HepG2 (cell line): ENCODE data around the gene PSPH. TPM values are rescaled to one million over a fixed set of nuclear protein-coding genes. Genes with fewer than 3 reads are reported as not detected.
A peak's percentile ranks its signal among the peaks of the same experiment; 100 is the strongest.
"Not testable (repeated sequence)": the region's sequence is repeated elsewhere in the genome, so short reads cannot be mapped to it uniquely, and the experiment has no call there.

ENCODE experiments used
- ATAC-seq: fragments of 200-7000 bp; cut with Tn5 transposase; 3 replicates; pipeline ENCODE4 v1.9.1; 2020; ENCODE audit warnings: mild to moderate bottlenecking, moderate library complexity
- BruUV-seq: library from RNA; stranded (reverse); fragments of 400-500 nt; replicated peaks from 2 replicates; lab custom pipeline; 2021; lab: Mats Ljungman, UMichigan
- CTCF ChIA-PET: fragments of 300-600 bp; formaldehyde crosslinking; extraction: SDS; loops from one replicate; lab custom pipeline; 2021; ENCODE audit warnings: low total read pairs, inconsistent platforms, low intra/inter-chr PET ratio; lab: Yijun Ruan, JAX
- POLR2A ChIA-PET: fragments of 350-600 bp; sonication (Branson Sonifier 250); formaldehyde crosslinking; loops from one replicate; lab custom pipeline; 2020; ENCODE audit warnings: antibody characterized with exemption, inconsistent platforms; lab: Yijun Ruan, JAX
- DNase-seq: peaks from one replicate; pipeline ENCODE4 v3.0.0-alpha.2; 2015; ENCODE audit warnings: low spot score
- FAIRE-seq: peaks from 3 replicates; lab custom pipeline; 2011; peaks lifted over from hg19 to GRCh38; lab: Jason Lieb, UNC
- H2AFZ ChIP-seq: one replicate; pipeline ENCODE4 v1.6.1; 2011; ENCODE audit warnings: low read length, inconsistent platforms
- H3K27ac ChIP-seq: fragments of 300-600 bp; 3 replicates; pipeline ENCODE4 v1.8.0; 2011; ENCODE audit warnings: mixed run types, mild to moderate bottlenecking, mixed read lengths, low read length, inconsistent platforms; ENCODE audit not compliant: insufficient read depth; ENCODE audit errors: extremely low read length
- H3K27me3 ChIP-seq, 2 experiments: fragments of 200-600 bp in 1 of 2; 2 replicates in 1 of 2; 3 replicates in 1 of 2; pipeline versions ENCODE4 v1.6.0 to v1.8.0; 2011; ENCODE audit warnings: low read length in 2 of 2, mild to moderate bottlenecking in 2 of 2, moderate library complexity in 2 of 2, inconsistent platforms in 1 of 2; ENCODE audit not compliant: insufficient read depth in 2 of 2, control insufficient read depth in 1 of 2
- H3K36me3 ChIP-seq, 2 experiments: fragments of 200-600 bp in 1 of 2; replicated peaks in 1 of 2; 2 replicates in 1 of 2; 3 replicates in 1 of 2; pipeline versions ENCODE4 v1.5.1 to v1.8.0; 2011; ENCODE audit warnings: low read length in 2 of 2, inconsistent platforms in 1 of 2; ENCODE audit not compliant: insufficient read depth in 2 of 2, control insufficient read depth in 1 of 2
- H3K4me1 ChIP-seq: 2 replicates; pipeline ENCODE4 v1.5.1; 2012; ENCODE audit warnings: low read length, inconsistent platforms; ENCODE audit not compliant: insufficient read depth
- H3K4me2 ChIP-seq: 2 replicates; pipeline ENCODE4 v1.6.0; 2011; ENCODE audit warnings: low read depth, low read length, inconsistent platforms
- H3K4me3 ChIP-seq, 3 experiments: fragments of 200-600 bp in 1 of 3; sonication (generic), shearing (Covaris generic) in 1 of 3; replicated peaks in 1 of 3; 2 replicates each; pipeline ENCODE4 v1.5.1; 2011 to 2016; ENCODE audit warnings: low read length in 3 of 3, inconsistent platforms in 2 of 3, low read depth in 2 of 3, mild to moderate bottlenecking in 2 of 3, control low read depth in 1 of 3, mixed read lengths in 1 of 3; ENCODE audit not compliant: insufficient read depth in 1 of 3
- H3K79me2 ChIP-seq: one replicate; pipeline ENCODE4 v1.6.1; 2011; ENCODE audit warnings: low read length, inconsistent platforms; ENCODE audit not compliant: insufficient read depth
- H3K9ac ChIP-seq: 2 replicates; pipeline ENCODE4 v1.6.0; 2011; ENCODE audit warnings: mild to moderate bottlenecking, low read depth, low read length, inconsistent platforms; ENCODE audit not compliant: insufficient read depth
- H3K9me3 ChIP-seq: 2 replicates; pipeline ENCODE4 v1.5.1; 2012; ENCODE audit warnings: mild to moderate bottlenecking, low read length
- H4K20me1 ChIP-seq: 2 replicates; pipeline ENCODE4 v1.6.0; 2011; ENCODE audit warnings: inconsistent platforms, mild to moderate bottlenecking, low read length, moderate library complexity; ENCODE audit not compliant: insufficient read depth
- MIER3 ChIP-seq: IDR thresholded peaks from 2 replicates; pipeline ENCODE4 v1.6.1; 2016; ENCODE audit warnings: missing compliant biosample characterization, borderline replicate concordance
- NFIC ChIP-seq: IDR thresholded peaks from 2 replicates; pipeline ENCODE4 v1.6.1; 2012; ENCODE audit warnings: mild to moderate bottlenecking, low read length, inconsistent platforms
- ZNF577 ChIP-seq: sonication (generic); formaldehyde crosslinking; IDR thresholded peaks from 2 replicates; pipeline ENCODE4 v1.4.0; 2020; ENCODE audit warnings: mild to moderate bottlenecking, low read depth, missing genetic modification reagents, borderline replicate concordance
- ZNF646 ChIP-seq: sonication (generic); formaldehyde crosslinking; IDR thresholded peaks from 2 replicates; pipeline ENCODE4 v1.9.0; 2021; ENCODE audit warnings: mild to moderate bottlenecking, missing genetic modification reagents
- WGBS: methylation state at CpG from one replicate; pipeline ENCODE4 v1.1.6; 2017; ENCODE audit warnings: low lambda C conversion rate; 5-methylcytosine and 5-hydroxymethylcytosine counted together
- in situ Hi-C: cut with HindIII; loops from 2 replicates; pipeline ENCODE4 v1.10.0; 2017; ENCODE audit warnings: low pct_unique_long_range_greater_than_20kb; ENCODE audit not compliant: extremely low pct_ligation_motif_present
- intact Hi-C: fragments of 100-400 bp; cut with micrococcal nuclease; formaldehyde crosslinking; loops from one replicate; pipeline ENCODE4 v1.10.0; 2022; ENCODE audit not compliant: unreplicated experiment
- polyA plus RNA-seq, 8 experiments: library from polyadenylated mRNA; depleted of rRNA in 3 of 8; stranded (reverse) in 7 of 8; unstranded in 1 of 8; fragments of >200 nt; fragmentation: Illumina TruSeq in 4 of 8; extraction: Trizol in 4 of 8; gene quantifications; 2 replicates each; pipeline versions ENCODE4 v1.2.1 to v1.2.3, GENCODE V29; 2011 to 2016; ENCODE audit warnings: low read depth in 4 of 8, missing spikeins in 1 of 8, mixed read lengths in 1 of 8; ENCODE audit not compliant: insufficient read depth in 1 of 8
- total RNA-seq, 5 experiments: library from RNA; depleted of rRNA; stranded (reverse); fragments of >200 nt; fragmentation: Illumina TruSeq; extraction: Trizol; gene quantifications; 2 replicates each; pipeline ENCODE4 v1.2.3, GENCODE V29; 2016; ENCODE audit warnings: low read depth in 1 of 5
- TF ChIP-seq, protein P1 (sequence below): sonication (generic); formaldehyde crosslinking; IDR thresholded peaks from 2 replicates; pipeline ENCODE4 v1.4.0; 2020; ENCODE audit warnings: mild to moderate bottlenecking, missing genetic modification reagents, borderline replicate concordance

Gene PSPH
- total and polyA plus RNA-seq, 2 of the 13 experiments (the other 11 are each of a cell fraction or from before 2014, with no cell fraction given), result 85.5 to 124 TPM

- Histone ChIP-seq H3K36me3 (peaks cover 16 to 64% of the 10 kb centered on the region in 2 experiments), H3K27ac (no peak overlapping the region), H3K9ac (no peak overlapping the region), H3K4me2 (no peak overlapping the region), H4K20me1 (no peaks in the 10 kb centered on the region), H3K9me3 (no peaks in the 10 kb centered on the region), H3K4me3 (no peak overlapping the region), H3K27me3 (no peaks in the 10 kb centered on the region), H3K79me2 (peaks cover 12% of the 10 kb centered on the region)
- no peak for FAIRE-seq
- intact Hi-C loops (no loop called here), in situ Hi-C loops (no loop called here)
- WGBS, result 97% methylated on average over 5 of the region's 9 CpGs
- CTCF ChIA-PET, result no interaction called here
- no TSS peak for BruUV-seq
- no peak for ATAC-seq
- DNase-seq, result no peak
- TF ChIP-seq ZNF577 (CRISPR knock-in tag), result no peak
- TF ChIP-seq MIER3 (CRISPR knock-in tag), result no peak
- TF ChIP-seq NFIC, result no peak
- no peak for TF ChIP-seq ZNF646 (CRISPR knock-in tag)
- TF ChIP-seq, protein P1, sequence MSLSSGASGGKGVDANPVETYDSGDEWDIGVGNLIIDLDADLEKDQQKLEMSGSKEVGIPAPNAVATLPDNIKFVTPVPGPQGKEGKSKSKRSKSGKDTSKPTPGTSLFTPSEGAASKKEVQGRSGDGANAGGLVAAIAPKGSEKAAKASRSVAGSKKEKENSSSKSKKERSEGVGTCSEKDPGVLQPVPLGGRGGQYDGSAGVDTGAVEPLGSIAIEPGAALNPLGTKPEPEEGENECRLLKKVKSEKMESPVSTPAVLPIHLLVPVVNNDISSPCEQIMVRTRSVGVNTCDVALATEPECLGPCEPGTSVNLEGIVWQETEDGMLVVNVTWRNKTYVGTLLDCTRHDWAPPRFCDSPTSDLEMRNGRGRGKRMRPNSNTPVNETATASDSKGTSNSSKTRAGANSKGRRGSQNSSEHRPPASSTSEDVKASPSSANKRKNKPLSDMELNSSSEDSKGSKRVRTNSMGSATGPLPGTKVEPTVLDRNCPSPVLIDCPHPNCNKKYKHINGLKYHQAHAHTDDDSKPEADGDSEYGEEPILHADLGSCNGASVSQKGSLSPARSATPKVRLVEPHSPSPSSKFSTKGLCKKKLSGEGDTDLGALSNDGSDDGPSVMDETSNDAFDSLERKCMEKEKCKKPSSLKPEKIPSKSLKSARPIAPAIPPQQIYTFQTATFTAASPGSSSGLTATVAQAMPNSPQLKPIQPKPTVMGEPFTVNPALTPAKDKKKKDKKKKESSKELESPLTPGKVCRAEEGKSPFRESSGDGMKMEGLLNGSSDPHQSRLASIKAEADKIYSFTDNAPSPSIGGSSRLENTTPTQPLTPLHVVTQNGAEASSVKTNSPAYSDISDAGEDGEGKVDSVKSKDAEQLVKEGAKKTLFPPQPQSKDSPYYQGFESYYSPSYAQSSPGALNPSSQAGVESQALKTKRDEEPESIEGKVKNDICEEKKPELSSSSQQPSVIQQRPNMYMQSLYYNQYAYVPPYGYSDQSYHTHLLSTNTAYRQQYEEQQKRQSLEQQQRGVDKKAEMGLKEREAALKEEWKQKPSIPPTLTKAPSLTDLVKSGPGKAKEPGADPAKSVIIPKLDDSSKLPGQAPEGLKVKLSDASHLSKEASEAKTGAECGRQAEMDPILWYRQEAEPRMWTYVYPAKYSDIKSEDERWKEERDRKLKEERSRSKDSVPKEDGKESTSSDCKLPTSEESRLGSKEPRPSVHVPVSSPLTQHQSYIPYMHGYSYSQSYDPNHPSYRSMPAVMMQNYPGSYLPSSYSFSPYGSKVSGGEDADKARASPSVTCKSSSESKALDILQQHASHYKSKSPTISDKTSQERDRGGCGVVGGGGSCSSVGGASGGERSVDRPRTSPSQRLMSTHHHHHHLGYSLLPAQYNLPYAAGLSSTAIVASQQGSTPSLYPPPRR (CRISPR knock-in tag), result no peak
- TF ChIP-seq, all 625 proteins: peak for 0
- peaks cover 14% of the 10 kb centered on the region; the same call in 1 of the 2 replicates for H3K4me1 ChIP-seq
- POLR2A ChIA-PET, result interaction anchor here (1.5 kb wide), 1 partner anchor 15 kb away, joined by 7 read pairs; no protein-coding TSS in a partner anchor
- H2AFZ ChIP-seq, result no peak overlapping the region
Measured at GRCh38 chr7:56019501-56019900, 31.7 kb downstream of the PSPH start.

DNA sequence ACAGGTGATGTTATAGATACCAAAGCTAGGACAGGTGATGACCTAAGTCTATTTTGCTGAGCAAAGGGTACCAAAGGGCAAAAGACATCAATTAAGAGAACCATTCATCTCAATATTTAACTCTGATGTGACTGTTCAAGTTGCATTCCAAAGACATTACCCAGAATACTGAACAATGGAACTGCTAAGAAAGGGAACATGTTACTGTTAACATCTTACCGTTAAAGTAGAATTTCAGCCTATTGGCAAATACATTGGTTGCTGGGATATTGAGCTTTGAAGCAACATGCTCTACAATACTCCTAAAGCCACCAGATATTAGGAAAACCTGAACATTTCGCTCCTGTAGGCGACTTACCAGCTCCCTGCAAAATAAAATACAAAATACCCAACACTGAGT lies 34.2 kb downstream of the PSPH start:
- WGBS, result 79% methylated on average over 3 of the region's 3 CpGs
- FAIRE-seq, H3K27ac ChIP-seq, in situ Hi-C loops, H2AFZ ChIP-seq, H3K9me3 ChIP-seq, DNase-seq, CTCF ChIA-PET, H3K9ac ChIP-seq, H3K79me2 ChIP-seq, intact Hi-C loops, H3K4me2 ChIP-seq, ATAC-seq, POLR2A ChIA-PET, H3K4me3 ChIP-seq, H3K27me3 ChIP-seq, H4K20me1 ChIP-seq: not testable (repeated sequence)
- Histone ChIP-seq H3K4me1 (peaks cover 14% of the 10 kb centered on the region; the same call in 1 of the 2 replicates), H3K36me3 (peaks cover 16 to 66% of the 10 kb centered on the region in 2 experiments)
- BruUV-seq, result TSS peak; percentile 41
